GM19324 (cell line): ENCODE data around the gene OR4D9.

ENCODE experiments used
- ATAC-seq: cut with Tn5 transposase; IDR thresholded peaks from one replicate; pipeline ENCODE4 v1.9.1; 2021; ENCODE audit warnings: mild to moderate bottlenecking, moderate library complexity; ENCODE audit not compliant: unreplicated experiment, low FRiP score

Gene OR4D9

DNA sequence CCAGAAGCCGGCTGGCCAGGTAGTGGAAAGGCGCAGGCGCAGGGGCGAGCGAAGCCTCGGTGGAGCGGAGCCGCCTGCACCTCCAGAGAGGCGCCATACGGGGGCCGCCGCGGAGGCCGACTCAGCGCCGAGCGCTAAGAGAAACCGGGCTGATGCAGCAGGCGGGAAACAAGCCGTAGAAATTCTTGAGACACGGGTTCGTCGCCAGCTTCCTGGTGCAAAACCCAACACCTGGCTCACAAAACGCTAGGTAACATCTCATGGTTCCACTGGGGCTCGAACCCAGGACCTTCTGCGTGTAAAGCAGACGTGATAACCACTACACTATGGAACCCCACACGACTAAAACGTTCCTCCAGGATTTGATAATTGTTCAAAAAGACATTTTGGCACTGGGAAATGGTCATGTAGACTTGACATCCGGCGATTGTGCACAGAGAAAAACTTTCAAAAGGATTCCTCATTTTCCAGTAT lies 39.1 kb downstream of the OR4D9 start:
- ATAC-seq, result peak; percentile 95

DNA sequence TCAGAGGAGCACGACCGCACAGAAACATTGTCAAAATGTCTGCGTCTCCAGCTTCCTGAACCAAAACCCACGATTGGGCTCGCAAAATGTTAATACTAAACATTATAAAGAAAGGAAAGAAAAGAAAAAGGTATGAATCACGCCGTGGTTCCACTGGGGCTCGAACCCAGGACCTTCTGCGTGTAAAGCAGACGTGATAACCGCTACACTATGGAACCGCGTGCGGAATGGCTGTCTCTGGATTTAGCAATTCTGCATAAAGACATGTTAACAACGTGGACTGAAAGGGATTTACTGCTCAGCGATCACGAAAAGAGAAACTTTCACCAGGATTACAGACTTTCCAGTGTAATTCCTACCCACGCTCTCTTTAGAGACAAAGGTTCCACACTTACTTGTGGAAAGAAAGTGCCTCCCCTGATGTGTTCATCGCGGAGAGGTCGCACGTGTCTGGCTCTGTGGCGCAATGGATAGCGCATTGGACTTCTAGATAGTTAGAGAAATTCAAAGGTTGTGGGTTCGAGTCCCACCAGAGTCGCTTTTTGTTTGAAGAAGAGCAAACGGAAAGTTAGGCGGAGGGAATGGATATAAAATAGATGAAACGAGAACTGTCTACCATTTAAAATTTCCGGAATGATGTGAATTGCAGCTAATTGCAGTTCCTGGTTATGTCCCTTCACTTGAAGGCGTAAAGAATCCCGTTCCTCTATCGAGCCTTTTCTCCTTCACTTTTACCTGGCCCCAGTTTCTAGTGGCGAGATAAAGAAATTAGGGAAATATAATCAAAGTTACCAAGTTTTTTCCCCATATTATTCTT lies 39.7 kb downstream of the OR4D9 start:
- peak; percentile 39 for ATAC-seq

GRCh38 chr11:59551659-59552521 lies 40.6 kb downstream of the OR4D9 start:
- ATAC-seq, result no peak

GRCh38 chr11:59552844-59553243 lies 41.5 kb downstream of the OR4D9 start:
- ATAC-seq, result no peak

DNA sequence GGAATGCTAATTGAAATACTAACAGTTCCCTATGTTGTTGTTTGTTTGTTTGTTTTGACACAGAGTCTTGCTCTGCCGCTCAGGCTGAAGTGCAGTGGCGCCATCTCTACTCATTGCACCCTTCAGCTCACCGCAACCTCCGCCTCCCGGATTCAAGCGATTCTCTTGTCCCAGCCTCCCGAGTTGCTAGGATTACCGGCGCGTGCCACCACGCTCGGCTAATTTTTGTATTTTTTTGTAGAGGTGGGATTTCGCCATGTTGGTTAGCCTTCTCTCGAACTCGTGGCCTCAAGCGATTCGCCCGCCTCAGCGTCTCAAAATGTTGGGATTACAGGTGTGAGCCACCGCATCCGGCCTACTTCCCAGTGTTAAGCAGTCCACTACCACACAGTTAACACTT lies 42.0 kb downstream of the OR4D9 start:
- no peak for ATAC-seq

DNA sequence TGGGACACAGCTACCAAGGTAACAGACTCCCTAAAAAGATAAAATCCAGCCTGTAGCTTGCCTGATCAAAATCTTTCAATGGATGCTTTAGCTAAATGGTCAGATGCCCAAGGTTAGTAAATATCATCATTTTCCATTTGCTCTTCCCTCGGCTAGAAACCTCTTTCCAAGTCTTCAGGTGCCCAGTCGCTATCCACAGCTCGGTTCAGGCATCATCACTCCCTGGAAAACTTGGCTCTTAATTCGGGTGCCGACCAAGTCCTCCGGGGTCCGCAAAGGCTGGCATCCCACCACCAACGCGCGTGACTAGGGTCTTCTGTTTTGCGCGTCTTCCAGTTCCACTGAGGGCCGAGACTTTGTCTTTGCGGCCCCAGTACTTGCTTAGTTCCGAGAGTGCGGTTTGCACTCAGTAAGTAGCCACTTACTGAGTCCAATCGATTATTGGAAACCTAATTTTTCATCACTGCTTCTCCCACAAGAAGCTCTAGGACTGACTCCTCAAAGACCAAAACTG lies 44.3 kb downstream of the OR4D9 start:
- ATAC-seq, result no peak

GRCh38 chr11:59556115-59556916 lies 45.0 kb downstream of the OR4D9 start:
- no peak for ATAC-seq

DNA sequence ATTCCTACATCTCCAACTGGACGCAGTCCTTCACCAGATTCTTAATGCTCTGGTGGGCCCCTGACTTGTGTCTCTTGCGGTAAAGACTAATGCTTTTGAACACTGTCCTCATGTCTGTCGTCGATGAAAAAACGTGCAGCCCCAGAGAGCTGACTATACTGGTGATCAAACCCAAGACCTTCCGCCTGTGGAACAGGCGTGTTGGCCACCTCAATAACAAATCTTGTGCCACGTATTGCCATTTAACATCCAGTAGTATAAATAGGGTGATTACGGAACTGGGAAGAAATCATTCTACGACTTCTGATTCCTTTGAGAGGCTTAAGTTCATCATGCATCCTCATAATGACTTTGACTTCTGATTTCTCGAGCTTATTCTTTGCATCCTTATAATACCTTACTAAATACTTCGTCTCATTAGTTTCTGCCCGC lies 45.6 kb downstream of the OR4D9 start:
- no peak for ATAC-seq

DNA sequence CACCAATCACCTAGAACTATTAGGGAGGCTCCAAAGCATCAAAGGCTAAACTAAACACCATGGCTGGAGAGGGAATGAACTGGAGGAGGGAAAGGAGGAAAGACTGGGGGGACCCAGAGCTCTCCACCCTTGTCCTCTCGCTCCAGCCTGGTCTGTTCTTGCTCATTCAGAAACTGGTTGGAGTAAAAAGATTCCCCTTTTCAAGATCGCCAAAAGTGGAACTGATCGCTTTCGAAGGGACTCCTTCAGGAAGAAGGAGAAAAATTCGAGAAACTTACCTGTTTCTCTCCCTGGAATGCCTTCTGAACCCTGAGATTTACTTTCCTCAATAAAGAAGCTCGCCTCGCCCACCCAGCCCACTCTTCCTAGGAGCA lies 46.9 kb downstream of the OR4D9 start:
- no peak for ATAC-seq

DNA sequence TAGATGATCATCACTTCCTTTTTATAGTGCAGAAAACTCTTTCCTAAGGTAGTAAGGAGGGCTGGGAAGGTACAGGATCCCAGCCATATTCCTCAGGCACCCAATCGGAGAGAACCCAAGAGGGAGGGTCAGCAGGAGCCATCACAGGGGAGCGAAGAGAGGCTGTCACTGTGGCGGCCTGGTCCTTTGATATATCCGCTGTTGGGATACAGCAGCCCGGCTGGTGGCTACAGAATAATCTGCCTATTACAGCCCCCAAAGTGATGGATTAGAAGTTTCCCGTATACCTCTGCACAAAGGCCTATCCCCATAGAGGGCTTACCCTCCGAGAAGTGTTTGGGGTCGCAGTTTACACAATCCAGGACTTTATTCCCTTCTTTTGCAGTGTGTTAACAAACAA lies 48.5 kb downstream of the OR4D9 start:
- ATAC-seq, result no peak

DNA sequence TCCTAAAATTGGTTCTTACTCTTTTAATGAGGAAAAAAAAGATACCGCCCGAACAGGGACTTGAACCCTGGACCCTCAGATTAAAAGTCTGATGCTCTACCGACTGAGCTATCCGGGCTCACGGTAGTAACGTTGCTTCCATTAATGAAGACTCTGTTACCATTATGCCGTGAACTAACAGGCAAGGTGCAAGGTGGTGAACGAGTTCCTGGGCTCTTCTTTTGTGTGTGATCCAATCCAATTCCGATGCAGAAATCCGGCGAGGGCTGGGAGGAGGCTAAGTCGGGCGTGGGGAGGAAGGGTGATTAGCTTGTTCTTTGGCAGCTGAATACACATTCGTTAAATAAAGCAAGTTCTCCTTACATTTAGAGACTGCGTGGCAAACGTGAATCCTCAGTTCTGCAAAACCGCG lies 49.0 kb downstream of the OR4D9 start:
- ATAC-seq, result peak; percentile 21

DNA sequence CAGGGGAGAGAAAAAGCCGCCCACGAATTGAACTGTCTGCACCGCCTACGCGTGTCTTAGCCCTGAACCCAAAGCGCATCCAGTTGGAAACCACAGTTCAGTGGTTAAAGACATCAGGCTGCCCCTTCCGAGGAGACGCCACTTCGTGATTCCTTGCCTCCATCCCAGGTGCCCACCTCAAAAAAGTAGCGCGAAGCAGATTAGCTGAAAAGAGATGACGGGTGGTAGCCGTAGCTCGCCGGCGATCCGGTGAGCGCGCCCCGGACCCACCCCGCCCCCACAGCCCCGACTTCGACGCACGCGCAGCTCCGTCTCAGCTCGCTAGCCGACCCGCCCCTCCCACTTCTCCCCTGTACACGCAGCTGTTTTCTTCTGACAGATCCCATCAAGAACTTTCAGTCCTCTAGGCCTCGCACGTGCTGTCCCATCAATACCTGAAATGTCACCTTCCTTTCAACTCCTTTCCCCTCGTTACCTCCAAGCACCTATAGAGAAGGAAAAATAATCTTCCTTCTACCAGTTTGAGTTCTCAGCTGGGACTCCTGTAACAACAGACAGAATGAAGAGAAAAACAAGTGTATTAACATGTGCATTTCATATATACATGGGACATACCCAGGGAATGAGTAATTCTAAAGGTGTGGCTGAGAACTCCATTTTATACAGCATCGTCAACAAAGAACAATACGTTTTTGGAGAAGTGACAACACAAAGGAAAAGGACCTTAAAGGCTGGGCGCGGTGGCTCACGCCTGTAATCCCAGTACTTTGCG lies 49.5 kb downstream of the OR4D9 start:
- ATAC-seq, result peak; percentile 66

- no peak for ATAC-seq
Observed at GRCh38 chr11:59562292-59562691, 51.0 kb downstream of the OR4D9 start.
